GM19043 (cell line): Measurements from ENCODE around the gene A2M.
A peak's percentile ranks its signal among the peaks of the same experiment; 100 is the strongest.

Experiments used
- ATAC-seq: cut with Tn5 transposase; IDR thresholded peaks from one replicate; pipeline ENCODE4 v1.9.1; 2021; ENCODE audit warnings: low read depth; ENCODE audit not compliant: unreplicated experiment

The A2M gene

GRCh38 chr12:9123781-9124382, 8.2 kb upstream of the A2M start:
- ATAC-seq, result no peak

- ATAC-seq, result no peak
Measured at GRCh38 chr12:9122091-9122609, 6.4 kb upstream of the A2M start.

GRCh38 chr12:9120487-9121184, 4.9 kb upstream of the A2M start:
- no peak for ATAC-seq

GRCh38 chr12:9118158-9118557, 2.4 kb upstream of the A2M start:
- ATAC-seq, result peak; percentile 58

- ATAC-seq, result no peak
Measured at GRCh38 chr12:9114946-9115345, 773 bp downstream of the A2M start.

GRCh38 chr12:9113987-9114309, 1.8 kb downstream of the A2M start:
- ATAC-seq, result no peak

GRCh38 chr12:9113296-9113986, 2.3 kb downstream of the A2M start:
- ATAC-seq, result no peak

- ATAC-seq, result no peak
Measured at GRCh38 chr12:9112076-9112853, 3.5 kb downstream of the A2M start.

- no peak for ATAC-seq
Measured at GRCh38 chr12:9111525-9111924, 4.2 kb downstream of the A2M start.

- no peak for ATAC-seq
Measured at GRCh38 chr12:9109737-9110491, 5.8 kb downstream of the A2M start.

- ATAC-seq, result no peak
Measured at GRCh38 chr12:9109213-9109522, 6.6 kb downstream of the A2M start.

GRCh38 chr12:9108504-9109212, 7.1 kb downstream of the A2M start:
- ATAC-seq, result no peak

GRCh38 chr12:9107542-9107873, 8.2 kb downstream of the A2M start:
- no peak for ATAC-seq

- no peak for ATAC-seq
Measured at GRCh38 chr12:9106610-9107541, 8.8 kb downstream of the A2M start.

GRCh38 chr12:9106067-9106466, 9.7 kb downstream of the A2M start:
- no peak for ATAC-seq

GRCh38 chr12:9104767-9105423, 10.8 kb downstream of the A2M start:
- no peak for ATAC-seq

- no peak for ATAC-seq
Measured at GRCh38 chr12:9104087-9104486, 11.6 kb downstream of the A2M start.

GRCh38 chr12:9103050-9103849, 12.5 kb downstream of the A2M start:
- ATAC-seq, result no peak
